HepG2 (cell line): ENCODE results near the gene CCDC88B. TPM values are rescaled to one million over a fixed set of nuclear protein-coding genes. Genes with fewer than 3 reads are reported as not detected.

ENCODE experiments used
- KDM3A ChIP-seq: IDR thresholded peaks from 2 replicates; pipeline ENCODE4 v1.6.1; 2018; ENCODE audit warnings: low read depth, missing compliant biosample characterization
- SIX1 ChIP-seq: sonication (generic); formaldehyde crosslinking; IDR thresholded peaks from 2 replicates; pipeline ENCODE4 v1.4.0; 2020; ENCODE audit warnings: missing genetic modification reagents, borderline replicate concordance
- SNRNP70 ChIP-seq: fragments of 200-400 bp; formaldehyde crosslinking; IDR thresholded peaks from 2 replicates; pipeline ENCODE4 v1.6.1; 2017; ENCODE audit warnings: mild to moderate bottlenecking, low read depth, low read length, moderate library complexity
- ZC3H4 ChIP-seq: sonication (generic); formaldehyde crosslinking; IDR thresholded peaks from 2 replicates; pipeline ENCODE4 v1.4.0; 2020; ENCODE audit warnings: missing genetic modification reagents, borderline replicate concordance
- ZFP37 ChIP-seq: sonication (generic); formaldehyde crosslinking; IDR thresholded peaks from 2 replicates; pipeline ENCODE4 v1.4.0; 2020; ENCODE audit warnings: missing genetic modification reagents, borderline replicate concordance
- ZNF468 ChIP-seq: sonication (generic); formaldehyde crosslinking; IDR thresholded peaks from 2 replicates; pipeline ENCODE4 v1.8.0; 2022; ENCODE audit warnings: mild to moderate bottlenecking, moderate library complexity, missing genetic modification reagents
- ZNF546 ChIP-seq: sonication (generic); formaldehyde crosslinking; conservative IDR thresholded peaks from 2 replicates; pipeline ENCODE4 v1.8.1; 2023; ENCODE audit warnings: mild to moderate bottlenecking, missing genetic modification reagents
- ZNF567 ChIP-seq: sonication (generic); formaldehyde crosslinking; IDR thresholded peaks from 2 replicates; pipeline ENCODE4 v1.8.1; 2023; ENCODE audit warnings: mild to moderate bottlenecking, missing genetic modification reagents, borderline replicate concordance
- ZNF816 ChIP-seq: sonication (generic); formaldehyde crosslinking; IDR thresholded peaks from 2 replicates; pipeline ENCODE4 v1.8.0; 2022; ENCODE audit warnings: missing genetic modification reagents, mild to moderate bottlenecking, borderline replicate concordance
- ZNF83 ChIP-seq: sonication (generic); formaldehyde crosslinking; IDR thresholded peaks from 2 replicates; pipeline ENCODE4 v1.4.0; 2020; ENCODE audit warnings: missing genetic modification reagents, mild to moderate bottlenecking, borderline replicate concordance
- ZSCAN29 ChIP-seq: sonication (generic); formaldehyde crosslinking; conservative IDR thresholded peaks from 2 replicates; pipeline ENCODE4 v1.4.0; 2020; ENCODE audit warnings: mild to moderate bottlenecking, missing genetic modification reagents
- polyA plus RNA-seq, 8 experiments: library from polyadenylated mRNA; depleted of rRNA in 3 of 8; stranded (reverse) in 7 of 8; unstranded in 1 of 8; fragments of >200 nt; fragmentation: Illumina TruSeq in 4 of 8; extraction: Trizol in 4 of 8; gene quantifications; 2 replicates each; pipeline versions ENCODE4 v1.2.1 to v1.2.3, GENCODE V29; 2011 to 2016; ENCODE audit warnings: low read depth in 4 of 8, missing spikeins in 1 of 8, mixed read lengths in 1 of 8; ENCODE audit not compliant: insufficient read depth in 1 of 8
- total RNA-seq, 5 experiments: library from RNA; depleted of rRNA; stranded (reverse); fragments of >200 nt; fragmentation: Illumina TruSeq; extraction: Trizol; gene quantifications; 2 replicates each; pipeline ENCODE4 v1.2.3, GENCODE V29; 2016; ENCODE audit warnings: low read depth in 1 of 5
- TF ChIP-seq, protein P1 (sequence below): sonication (generic); formaldehyde crosslinking; IDR thresholded peaks from 2 replicates; pipeline ENCODE4 v1.4.0; 2020; ENCODE audit warnings: mild to moderate bottlenecking, missing genetic modification reagents, borderline replicate concordance
- TF ChIP-seq, protein P2 (sequence below): sonication (generic); formaldehyde crosslinking; IDR thresholded peaks from 2 replicates; pipeline ENCODE4 v1.4.0; 2020; ENCODE audit warnings: missing genetic modification reagents
- TF ChIP-seq, protein P3 (sequence below): sonication (generic); formaldehyde crosslinking; IDR thresholded peaks from 2 replicates; pipeline ENCODE4 v1.4.0; 2020; ENCODE audit warnings: mild to moderate bottlenecking, missing genetic modification reagents
- TF ChIP-seq, protein P4 (sequence below): sonication (generic); formaldehyde crosslinking; IDR thresholded peaks from 2 replicates; pipeline ENCODE4 v1.4.0; 2020; ENCODE audit warnings: mild to moderate bottlenecking, low read depth, missing genetic modification reagents

Gene CCDC88B
- total and polyA plus RNA-seq, 2 of the 13 experiments (the other 11 are each of a cell fraction or from before 2014, with no cell fraction given), result 3.6 to 4.8 TPM

DNA sequence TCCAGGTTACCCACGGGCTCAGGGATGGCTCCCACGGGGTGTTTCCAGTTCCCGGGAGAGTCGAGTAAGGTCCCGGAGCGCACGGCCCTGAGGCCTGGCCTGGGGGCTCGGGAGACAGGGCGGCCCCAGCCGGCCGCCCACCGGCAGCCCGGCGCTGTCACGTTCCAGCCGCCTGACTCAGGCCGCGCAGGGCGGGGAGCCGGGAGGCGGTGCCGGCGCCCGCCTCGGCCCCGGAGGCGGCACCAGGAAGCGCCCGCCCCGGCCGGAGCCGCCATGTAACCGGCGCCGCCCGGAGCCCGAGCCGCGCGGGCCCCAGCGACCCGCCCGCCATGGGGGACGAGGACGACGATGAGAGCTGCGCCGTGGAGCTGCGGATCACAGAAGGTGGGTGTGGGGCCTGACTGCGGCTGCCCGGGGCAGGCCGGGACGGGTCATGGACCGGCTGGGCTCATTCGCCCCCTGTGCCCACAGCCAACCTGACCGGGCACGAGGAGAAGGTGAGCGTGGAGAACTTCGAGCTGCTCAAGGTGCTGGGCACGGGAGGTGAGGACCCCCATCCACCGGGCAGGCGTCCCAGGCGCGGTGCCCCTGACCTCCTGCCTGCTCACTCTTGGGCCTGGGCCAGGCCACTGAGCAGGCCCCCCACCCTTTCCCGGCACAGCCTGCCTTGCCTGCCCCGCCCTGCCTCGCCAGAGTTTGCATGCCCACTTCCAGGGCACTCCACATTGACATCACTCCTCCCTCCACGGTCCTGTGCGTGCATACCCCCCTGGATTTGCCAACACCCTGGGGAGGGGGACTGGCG is 19.1 kb downstream of the CCDC88B start, which contains the start of gene RPS6KA4 (continued):
- TF ChIP-seq, protein P1, sequence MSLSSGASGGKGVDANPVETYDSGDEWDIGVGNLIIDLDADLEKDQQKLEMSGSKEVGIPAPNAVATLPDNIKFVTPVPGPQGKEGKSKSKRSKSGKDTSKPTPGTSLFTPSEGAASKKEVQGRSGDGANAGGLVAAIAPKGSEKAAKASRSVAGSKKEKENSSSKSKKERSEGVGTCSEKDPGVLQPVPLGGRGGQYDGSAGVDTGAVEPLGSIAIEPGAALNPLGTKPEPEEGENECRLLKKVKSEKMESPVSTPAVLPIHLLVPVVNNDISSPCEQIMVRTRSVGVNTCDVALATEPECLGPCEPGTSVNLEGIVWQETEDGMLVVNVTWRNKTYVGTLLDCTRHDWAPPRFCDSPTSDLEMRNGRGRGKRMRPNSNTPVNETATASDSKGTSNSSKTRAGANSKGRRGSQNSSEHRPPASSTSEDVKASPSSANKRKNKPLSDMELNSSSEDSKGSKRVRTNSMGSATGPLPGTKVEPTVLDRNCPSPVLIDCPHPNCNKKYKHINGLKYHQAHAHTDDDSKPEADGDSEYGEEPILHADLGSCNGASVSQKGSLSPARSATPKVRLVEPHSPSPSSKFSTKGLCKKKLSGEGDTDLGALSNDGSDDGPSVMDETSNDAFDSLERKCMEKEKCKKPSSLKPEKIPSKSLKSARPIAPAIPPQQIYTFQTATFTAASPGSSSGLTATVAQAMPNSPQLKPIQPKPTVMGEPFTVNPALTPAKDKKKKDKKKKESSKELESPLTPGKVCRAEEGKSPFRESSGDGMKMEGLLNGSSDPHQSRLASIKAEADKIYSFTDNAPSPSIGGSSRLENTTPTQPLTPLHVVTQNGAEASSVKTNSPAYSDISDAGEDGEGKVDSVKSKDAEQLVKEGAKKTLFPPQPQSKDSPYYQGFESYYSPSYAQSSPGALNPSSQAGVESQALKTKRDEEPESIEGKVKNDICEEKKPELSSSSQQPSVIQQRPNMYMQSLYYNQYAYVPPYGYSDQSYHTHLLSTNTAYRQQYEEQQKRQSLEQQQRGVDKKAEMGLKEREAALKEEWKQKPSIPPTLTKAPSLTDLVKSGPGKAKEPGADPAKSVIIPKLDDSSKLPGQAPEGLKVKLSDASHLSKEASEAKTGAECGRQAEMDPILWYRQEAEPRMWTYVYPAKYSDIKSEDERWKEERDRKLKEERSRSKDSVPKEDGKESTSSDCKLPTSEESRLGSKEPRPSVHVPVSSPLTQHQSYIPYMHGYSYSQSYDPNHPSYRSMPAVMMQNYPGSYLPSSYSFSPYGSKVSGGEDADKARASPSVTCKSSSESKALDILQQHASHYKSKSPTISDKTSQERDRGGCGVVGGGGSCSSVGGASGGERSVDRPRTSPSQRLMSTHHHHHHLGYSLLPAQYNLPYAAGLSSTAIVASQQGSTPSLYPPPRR (CRISPR knock-in tag), result no peak
- TF ChIP-seq ZFP37 (no peak), ZNF468 (no peak), SNRNP70 (no peak), ZNF83 (CRISPR knock-in tag) (no peak), ZSCAN29 (CRISPR knock-in tag) (no peak), ZC3H4 (CRISPR knock-in tag) (no peak), ZNF567 (CRISPR knock-in tag) (0 out of 2 replicates have a peak, but pooled peaks have one; percentile 50), SIX1 (CRISPR knock-in tag) (no peak), ZNF546 (no peak), ZNF816 (CRISPR knock-in tag) (no peak), KDM3A (CRISPR knock-in tag) (no peak)
- TF ChIP-seq, protein P2, sequence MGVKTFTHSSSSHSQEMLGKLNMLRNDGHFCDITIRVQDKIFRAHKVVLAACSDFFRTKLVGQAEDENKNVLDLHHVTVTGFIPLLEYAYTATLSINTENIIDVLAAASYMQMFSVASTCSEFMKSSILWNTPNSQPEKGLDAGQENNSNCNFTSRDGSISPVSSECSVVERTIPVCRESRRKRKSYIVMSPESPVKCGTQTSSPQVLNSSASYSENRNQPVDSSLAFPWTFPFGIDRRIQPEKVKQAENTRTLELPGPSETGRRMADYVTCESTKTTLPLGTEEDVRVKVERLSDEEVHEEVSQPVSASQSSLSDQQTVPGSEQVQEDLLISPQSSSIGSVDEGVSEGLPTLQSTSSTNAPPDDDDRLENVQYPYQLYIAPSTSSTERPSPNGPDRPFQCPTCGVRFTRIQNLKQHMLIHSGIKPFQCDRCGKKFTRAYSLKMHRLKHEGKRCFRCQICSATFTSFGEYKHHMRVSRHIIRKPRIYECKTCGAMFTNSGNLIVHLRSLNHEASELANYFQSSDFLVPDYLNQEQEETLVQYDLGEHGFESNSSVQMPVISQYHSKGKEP (CRISPR knock-in tag), result no peak
- TF ChIP-seq, protein P3, sequence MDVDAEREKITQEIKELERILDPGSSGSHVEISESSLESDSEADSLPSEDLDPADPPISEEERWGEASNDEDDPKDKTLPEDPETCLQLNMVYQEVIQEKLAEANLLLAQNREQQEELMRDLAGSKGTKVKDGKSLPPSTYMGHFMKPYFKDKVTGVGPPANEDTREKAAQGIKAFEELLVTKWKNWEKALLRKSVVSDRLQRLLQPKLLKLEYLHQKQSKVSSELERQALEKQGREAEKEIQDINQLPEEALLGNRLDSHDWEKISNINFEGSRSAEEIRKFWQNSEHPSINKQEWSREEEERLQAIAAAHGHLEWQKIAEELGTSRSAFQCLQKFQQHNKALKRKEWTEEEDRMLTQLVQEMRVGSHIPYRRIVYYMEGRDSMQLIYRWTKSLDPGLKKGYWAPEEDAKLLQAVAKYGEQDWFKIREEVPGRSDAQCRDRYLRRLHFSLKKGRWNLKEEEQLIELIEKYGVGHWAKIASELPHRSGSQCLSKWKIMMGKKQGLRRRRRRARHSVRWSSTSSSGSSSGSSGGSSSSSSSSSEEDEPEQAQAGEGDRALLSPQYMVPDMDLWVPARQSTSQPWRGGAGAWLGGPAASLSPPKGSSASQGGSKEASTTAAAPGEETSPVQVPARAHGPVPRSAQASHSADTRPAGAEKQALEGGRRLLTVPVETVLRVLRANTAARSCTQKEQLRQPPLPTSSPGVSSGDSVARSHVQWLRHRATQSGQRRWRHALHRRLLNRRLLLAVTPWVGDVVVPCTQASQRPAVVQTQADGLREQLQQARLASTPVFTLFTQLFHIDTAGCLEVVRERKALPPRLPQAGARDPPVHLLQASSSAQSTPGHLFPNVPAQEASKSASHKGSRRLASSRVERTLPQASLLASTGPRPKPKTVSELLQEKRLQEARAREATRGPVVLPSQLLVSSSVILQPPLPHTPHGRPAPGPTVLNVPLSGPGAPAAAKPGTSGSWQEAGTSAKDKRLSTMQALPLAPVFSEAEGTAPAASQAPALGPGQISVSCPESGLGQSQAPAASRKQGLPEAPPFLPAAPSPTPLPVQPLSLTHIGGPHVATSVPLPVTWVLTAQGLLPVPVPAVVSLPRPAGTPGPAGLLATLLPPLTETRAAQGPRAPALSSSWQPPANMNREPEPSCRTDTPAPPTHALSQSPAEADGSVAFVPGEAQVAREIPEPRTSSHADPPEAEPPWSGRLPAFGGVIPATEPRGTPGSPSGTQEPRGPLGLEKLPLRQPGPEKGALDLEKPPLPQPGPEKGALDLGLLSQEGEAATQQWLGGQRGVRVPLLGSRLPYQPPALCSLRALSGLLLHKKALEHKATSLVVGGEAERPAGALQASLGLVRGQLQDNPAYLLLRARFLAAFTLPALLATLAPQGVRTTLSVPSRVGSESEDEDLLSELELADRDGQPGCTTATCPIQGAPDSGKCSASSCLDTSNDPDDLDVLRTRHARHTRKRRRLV (CRISPR knock-in tag), result no peak; the same call in 1 of the 2 replicates
- TF ChIP-seq, protein P4, sequence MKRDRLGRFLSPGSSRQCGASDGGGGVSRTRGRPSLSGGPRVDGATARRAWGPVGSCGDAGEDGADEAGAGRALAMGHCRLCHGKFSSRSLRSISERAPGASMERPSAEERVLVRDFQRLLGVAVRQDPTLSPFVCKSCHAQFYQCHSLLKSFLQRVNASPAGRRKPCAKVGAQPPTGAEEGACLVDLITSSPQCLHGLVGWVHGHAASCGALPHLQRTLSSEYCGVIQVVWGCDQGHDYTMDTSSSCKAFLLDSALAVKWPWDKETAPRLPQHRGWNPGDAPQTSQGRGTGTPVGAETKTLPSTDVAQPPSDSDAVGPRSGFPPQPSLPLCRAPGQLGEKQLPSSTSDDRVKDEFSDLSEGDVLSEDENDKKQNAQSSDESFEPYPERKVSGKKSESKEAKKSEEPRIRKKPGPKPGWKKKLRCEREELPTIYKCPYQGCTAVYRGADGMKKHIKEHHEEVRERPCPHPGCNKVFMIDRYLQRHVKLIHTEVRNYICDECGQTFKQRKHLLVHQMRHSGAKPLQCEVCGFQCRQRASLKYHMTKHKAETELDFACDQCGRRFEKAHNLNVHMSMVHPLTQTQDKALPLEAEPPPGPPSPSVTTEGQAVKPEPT (CRISPR knock-in tag), result no peak
